Mesenteric fat pad (tissue), 1 donor: ENCODE data around the gene BAIAP2. TPM values are rescaled to one million over a fixed set of nuclear protein-coding genes. Genes with fewer than 3 reads are reported as not detected.
A peak's percentile ranks its signal among the peaks of the same experiment; 100 is the strongest.

Source experiments
- DNase-seq: peaks from one replicate; pipeline ENCODE4 v3.0.0-alpha.2; 2020; ENCODE audit warnings: low spot score
- total RNA-seq: library from RNA; stranded (reverse); fragmentation: NEBNext Ultra II Directional; extraction: Animal tissue kit (Norgen Biotek cat#: 25700); gene quantifications from one replicate; pipeline ENCODE4 v1.2.1, GENCODE V29; 2021
- donor health status: DM: yes; HTN: yes; CAD: no.

BAIAP2 gene
- total RNA-seq, 1 donor from 2014 or later: 24.6 TPM

DNA sequence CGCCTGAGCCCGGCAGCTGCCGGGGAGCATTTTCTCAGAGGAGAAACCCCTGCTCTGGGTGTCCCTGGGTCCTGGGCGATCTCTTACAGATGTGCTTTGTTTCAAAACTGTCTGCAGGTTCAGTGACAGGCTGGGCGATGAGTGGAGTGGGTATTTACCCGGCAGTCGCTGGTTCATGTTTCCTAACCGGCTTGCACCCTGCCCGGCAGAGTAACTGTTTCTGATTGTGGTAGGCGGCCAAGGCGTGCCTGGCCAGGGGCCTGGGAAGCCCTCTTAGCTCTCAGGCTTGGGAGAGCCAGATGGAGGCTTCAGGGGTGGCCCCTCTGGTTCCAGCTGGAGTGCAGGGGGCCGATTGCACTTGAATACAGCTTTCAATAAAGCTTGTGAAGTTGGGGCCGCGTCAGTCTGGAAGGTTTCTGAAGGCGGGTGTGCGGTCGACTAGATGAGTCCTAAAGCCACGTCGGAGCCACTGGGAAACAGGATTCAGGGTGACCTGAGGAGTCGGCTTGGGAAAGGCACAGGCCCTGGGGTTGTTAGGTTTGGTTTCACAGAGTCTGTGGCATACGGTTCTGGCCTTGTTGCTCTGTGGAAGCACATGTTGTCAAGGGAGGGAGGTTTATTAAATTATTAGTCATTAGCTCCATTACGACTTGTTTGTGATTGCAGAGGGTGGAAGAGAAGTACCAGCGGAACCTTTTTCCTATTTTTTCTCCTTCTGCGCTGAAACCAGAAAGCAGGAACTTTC, 1.4 kb downstream of the BAIAP2 start:
- DNase-seq: no peak

DNA sequence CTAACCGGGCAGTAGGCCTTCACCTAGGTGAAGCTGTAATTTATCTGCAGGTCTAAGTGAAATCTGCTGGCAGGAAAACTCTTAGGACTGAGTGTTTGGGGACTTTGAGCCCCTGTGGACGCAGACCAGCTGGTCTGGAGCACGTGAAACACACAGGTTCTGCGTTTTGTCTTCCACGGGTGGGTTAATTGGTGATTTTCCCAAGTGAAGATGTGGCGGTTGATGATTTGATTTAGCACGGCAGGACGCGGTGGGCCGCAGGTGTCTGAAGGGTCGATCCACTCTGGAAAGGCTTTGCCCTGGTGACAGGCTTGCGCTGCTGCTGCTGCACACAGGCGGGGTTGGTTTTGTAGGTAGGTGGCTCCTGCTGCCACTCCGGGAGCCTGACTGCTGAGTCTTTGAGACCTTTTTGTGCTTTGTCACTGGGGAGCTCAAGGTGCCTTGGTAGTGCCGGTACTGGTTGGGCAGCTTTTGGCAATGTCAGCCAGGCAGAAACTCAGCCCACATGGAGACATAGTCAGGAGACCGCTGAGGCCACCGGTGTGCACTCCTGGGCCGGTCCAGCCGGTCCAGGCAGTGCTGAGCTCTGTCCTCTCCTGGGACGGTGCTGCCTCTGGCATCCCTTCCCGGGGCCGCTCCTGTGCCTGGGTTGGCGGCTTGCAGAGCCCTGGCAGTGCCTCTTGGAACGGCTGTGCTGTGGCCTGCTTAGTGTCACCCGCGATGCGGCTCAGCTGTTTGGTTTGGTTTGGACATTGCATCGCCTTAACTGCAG, 2.3 kb downstream of the BAIAP2 start:
- no peak for DNase-seq

- no peak for DNase-seq
Observed at GRCh38 chr17:81037798-81038733, 3.1 kb downstream of the BAIAP2 start.

DNA sequence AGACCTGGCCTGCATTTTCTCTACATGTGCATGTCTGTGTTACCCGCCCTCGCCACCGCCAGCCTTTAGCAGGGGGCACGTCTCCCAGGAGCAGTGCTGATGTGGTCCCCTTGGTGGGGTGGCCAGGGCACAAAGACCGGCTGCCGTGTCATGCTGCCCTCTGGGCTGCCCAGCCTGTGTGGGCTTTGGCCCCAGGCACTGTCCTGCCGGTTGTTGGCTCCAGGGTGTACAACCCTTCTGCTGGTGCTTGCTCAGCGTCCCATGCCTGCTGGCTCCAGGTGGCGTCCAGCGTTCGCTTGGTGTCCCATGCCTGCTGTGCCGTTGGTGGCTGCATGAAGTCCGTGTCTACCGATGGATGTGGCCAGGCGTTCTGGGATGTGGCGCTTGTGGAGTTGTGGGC, 4.1 kb downstream of the BAIAP2 start:
- DNase-seq: no peak

- no peak for DNase-seq
Observed at GRCh38 chr17:81039854-81040758, 5.2 kb downstream of the BAIAP2 start.

GRCh38 chr17:81040791-81041337, 5.9 kb downstream of the BAIAP2 start:
- no peak for DNase-seq

DNA sequence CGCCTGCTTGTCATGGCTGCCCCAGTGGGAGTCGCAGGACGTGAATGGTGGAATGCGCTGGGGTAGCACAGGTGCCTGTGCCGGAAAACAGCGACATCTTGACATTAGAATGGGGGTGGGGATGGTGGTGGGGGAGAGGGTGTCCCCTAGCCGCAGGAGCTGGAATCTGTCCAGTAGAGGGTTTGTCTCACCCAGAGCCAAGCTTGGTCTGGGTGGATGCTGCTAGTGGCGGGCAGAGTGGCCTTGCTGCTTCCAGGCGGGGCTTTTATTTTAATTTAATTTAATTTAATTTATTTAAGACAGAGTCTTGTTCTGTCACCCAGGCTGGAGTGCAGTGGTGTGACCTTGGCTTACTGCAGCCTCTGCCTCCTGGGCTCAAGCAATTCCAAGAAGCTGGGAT, 7.7 kb downstream of the BAIAP2 start:
- DNase-seq: no peak

DNA sequence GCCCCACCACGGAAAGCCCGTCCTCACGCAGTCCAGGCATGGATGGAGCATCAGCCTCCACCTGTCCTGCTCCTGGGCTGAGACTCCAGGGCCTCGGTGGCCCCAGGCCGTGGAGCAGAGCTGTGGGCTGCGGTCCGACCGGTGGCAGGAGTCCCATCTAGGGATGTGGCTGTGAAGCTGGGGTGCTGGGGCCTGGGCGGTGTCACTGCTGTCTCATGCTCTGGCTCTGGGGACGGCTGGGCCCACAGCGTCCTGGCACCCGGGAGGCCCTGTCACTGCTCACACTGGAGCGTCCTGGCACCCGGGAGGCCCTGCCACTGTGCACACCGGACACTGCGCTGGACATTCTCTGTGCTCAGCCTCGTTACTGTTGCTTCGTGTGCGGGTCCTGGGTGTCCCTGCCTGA, 8.4 kb downstream of the BAIAP2 start:
- no peak for DNase-seq

DNA sequence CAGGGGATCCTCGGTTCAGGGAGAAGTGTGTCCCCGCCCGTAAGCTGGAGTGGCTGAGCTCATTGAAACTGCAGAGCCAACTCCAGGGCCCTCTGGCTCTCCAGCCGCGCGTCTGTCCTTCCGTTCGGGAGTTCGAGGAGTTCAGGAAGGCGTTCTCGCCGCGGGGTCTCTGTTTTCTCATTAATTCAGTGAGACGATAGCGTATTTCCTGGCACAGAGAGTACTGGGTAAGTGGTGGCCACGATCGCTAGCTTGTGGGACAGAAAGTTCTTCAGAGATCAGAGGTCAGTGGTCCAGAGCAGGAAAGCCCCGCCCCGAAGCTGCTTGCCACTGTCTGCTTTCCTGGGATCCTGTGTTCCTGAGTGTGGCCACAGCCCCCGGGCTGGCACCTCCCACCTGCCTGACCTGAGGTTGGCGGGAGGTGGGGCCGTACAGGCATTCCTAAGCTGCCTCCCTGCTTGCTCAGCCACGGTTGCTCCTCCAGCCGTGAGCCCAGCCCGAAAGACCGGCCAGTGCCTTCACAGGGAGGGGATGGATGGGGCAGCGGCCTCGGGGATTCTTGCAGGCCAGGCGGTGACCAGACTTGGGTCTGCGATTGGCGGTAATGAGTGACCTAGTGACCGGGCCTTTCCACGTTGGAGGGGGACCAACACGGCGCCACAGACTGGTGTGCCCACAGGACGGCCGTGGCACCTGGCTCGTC, 8.9 kb downstream of the BAIAP2 start:
- DNase-seq: no peak

GRCh38 chr17:81044428-81044763, 9.4 kb downstream of the BAIAP2 start:
- no peak for DNase-seq

GRCh38 chr17:81044764-81045589, 10.0 kb downstream of the BAIAP2 start:
- peak; percentile 95 for DNase-seq

DNA sequence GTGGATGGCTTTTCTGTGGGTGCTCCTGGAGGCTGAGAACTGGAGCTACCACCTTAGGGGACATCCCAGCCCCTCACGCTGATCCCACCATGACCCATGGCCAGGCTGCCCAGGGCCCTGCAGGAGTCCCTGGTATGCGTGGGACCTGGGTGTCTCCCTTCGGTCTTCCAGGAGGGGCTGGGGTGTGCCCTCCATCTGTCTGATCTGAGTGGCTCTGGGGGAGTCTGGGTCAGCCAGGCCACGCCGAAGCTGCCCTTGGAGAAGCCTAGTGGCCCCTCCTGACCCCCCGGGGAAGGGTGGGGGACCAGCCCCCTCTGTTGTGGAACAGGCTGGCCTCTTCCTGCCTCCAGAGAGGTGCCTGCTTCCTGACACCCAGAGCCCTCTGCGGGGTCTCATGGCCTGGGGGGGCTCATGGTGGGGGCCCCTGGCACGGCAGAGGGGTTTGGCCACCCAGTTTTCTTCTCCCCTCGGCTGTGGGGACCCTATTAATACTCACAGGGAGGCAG, 10.7 kb downstream of the BAIAP2 start:
- DNase-seq: no peak

DNA sequence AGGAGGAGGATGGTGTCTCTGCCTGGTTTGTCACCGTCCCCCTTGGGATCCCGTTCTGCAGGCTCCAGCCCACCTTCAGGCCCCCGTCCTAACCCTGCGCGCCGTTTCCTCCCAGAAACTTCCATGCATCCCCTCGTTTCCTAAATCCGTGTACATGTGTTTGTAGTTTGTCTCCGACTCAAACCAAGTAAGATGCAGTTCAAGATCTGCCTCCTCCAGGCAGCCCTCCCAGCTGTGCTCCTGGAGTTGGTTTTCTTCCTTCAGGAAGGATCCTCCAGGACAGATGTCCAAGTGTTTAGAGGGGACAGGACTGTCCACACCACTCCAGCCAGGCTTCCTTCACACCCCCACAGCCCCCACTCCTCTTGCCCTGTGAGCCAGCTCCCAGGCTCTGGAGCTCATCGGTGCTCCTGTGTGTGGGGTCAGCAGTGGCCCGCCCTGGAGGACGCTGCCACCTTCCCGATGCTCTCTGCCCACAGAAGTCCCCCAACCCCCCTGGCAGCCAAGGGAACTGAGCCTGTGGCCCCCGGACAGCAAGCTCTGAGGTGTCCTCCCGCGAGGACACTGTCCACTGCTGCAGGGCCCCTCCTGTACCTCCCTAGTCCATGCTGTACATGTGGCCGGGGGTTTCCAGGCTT, 11.3 kb downstream of the BAIAP2 start:
- no peak for DNase-seq

GRCh38 chr17:81046770-81047359, 11.9 kb downstream of the BAIAP2 start:
- no peak for DNase-seq

DNA sequence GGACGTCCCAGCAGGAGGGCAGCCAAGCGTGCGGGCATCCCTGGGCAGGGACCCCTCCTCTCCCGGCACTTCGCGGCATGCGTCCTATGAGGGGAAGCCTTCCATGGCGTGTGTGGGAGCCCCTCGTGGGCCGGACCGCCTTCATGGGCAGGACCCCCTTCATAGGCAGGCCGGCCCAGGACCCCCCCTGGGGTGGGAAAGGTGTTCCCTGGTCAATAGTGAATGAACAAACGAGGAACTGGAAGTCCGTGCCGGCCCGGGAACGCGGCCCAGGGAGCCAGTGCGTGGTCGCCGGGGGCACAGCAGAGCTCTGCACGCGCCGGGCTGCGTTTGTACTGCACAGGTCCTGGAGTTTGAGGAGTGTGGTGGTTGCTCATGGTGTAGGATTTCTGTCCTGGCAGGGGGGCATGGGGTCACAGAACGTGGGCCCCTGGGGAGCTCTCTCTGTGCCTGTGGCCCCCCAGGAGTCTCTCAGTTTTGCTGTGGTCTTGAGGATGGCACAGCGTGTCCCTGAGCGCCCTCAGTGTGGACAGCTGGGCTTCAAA, 13.9 kb downstream of the BAIAP2 start:
- DNase-seq: no peak

DNA sequence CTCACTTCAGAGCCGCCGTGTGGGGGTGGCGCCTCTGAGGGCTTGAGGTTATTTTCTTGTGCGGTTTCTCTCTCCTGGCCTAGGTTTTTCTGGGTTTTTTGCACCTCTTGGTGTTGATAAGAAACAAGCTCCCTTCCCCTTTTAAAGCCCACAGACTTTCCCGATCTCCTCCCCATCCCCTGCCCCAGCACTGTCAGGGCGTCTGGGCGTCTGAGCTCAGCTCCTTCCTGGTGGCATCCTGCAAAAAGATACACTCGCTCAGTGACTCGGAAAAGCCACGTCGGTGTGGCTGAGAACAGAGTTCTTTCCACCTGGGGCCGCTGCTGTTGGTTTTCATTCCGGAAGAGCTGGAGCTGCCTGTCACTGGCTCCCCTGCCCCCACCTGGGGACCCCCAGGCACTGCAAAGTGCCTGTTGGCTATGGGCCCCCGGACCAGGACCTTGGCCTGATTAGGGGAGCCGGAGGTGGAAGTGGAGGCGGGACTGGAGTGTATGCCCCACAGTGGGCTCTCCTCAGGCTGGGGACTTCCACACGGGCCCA, 14.5 kb downstream of the BAIAP2 start:
- DNase-seq: no peak

GRCh38 chr17:81049973-81050551, 15.1 kb downstream of the BAIAP2 start:
- DNase-seq: no peak
